Dendritic cell treated with granulocyte-macrophage colony-stimulating factor and Interleukin-4, amounts not matched to agents 40 ng/mL and 50 ng/mL, for 4 days (primary cell): ENCODE measurements around the gene SYNE3.
A peak's percentile ranks its signal among the peaks of the same experiment; 100 is the strongest.

Experiments used
- H3K27ac Mint-ChIP-seq: one replicate; pipeline ENCODE4 v1.8.0; 2022; ENCODE audit warnings: mild to moderate bottlenecking, mixed read lengths
- H3K27me3 Mint-ChIP-seq: one replicate; pipeline ENCODE4 v1.8.0; 2022; ENCODE audit warnings: mild to moderate bottlenecking, mixed read lengths
- H3K36me3 Mint-ChIP-seq: one replicate; pipeline ENCODE4 v1.8.0; 2022; ENCODE audit warnings: low read depth, mixed read lengths
- H3K4me1 Mint-ChIP-seq: one replicate; pipeline ENCODE4 v1.8.0; 2022; ENCODE audit warnings: low read depth, mixed read lengths
- H3K4me3 Mint-ChIP-seq: one replicate; pipeline ENCODE4 v1.8.0; 2022; ENCODE audit warnings: mild to moderate bottlenecking, moderate library complexity, mixed read lengths
- H3K9me3 Mint-ChIP-seq: one replicate; pipeline ENCODE4 v1.8.0; 2022; ENCODE audit warnings: mixed read lengths
- intact Hi-C: fragments of 100-400 bp; cut with micrococcal nuclease; formaldehyde crosslinking; loops from one replicate; pipeline ENCODE4 v1.15.0; 2022

Gene SYNE3

GRCh38 chr14:95524706-95525512, 8.5 kb upstream of the SYNE3 start:
- Mint-ChIP-seq H3K27ac (peak overlapping the region; percentile 34), H3K27me3 (no peaks in the 10 kb centered on the region), H3K9me3 (no peaks in the 10 kb centered on the region), H3K36me3 (peaks cover 2% of the 10 kb centered on the region), H3K4me1 (peaks cover 64% of the 10 kb centered on the region), H3K4me3 (no peak overlapping the region)
- intact Hi-C loops, result loop anchor here (5.0 to 10.0 kb wide), 2 partner anchors 43 to 210 kb away; partner anchors contain the start of gene CLMN

- Mint-ChIP-seq H3K27me3 (no peaks in the 10 kb centered on the region), H3K4me3 (peak overlapping the region; percentile 41), H3K4me1 (peaks cover 74% of the 10 kb centered on the region), H3K27ac (peak overlapping the region; percentile 92), H3K36me3 (no peaks in the 10 kb centered on the region), H3K9me3 (no peaks in the 10 kb centered on the region)
- intact Hi-C loops, result loop anchor here (10.0 kb wide), 1 partner anchor 209 kb away; the partner anchor contains the start of gene CLMN
These were observed 7.5 kb upstream of the SYNE3 start for GRCh38 chr14:95523815-95524448.

DNA sequence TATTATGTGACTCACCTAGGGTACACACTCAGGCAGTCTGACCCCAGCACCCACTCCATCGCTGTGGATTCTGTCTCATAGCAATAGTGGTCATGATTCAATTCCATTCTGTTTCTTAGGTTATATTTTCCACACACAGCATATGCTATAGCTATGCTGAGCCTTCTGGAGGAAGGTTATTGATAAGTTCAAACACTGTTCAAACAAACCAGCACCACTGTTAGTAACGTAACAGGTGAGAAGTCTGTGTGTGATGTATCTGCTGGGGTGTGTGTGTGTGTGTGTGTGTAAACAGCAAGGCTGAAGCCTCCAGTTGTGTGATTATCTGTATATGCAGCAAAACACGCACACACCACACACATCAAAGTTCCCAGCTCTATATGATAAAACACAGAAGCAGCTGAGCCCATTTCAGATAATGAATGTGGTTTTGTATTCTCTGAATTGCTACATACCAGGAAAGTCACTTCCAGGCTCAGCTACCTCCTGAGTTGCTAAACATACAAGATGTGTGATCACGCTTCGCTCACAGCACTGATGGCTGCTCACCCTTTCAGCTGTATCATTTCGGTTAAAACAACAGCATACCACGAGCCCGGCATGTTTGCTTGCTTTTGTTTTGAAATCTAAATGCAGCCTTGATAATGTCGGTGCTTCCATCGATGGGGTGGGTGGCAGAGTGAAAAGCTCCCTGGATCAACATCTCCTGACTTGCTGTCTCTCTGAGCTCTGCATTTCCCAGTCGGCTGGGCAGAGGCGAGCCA, 6.8 kb upstream of the SYNE3 start:
- intact Hi-C loops, result loop anchor here (10.0 kb wide), 1 partner anchor 208 kb away; the partner anchor contains the start of gene CLMN
- Mint-ChIP-seq H3K9me3 (no peaks in the 10 kb centered on the region), H3K4me1 (peaks cover 80% of the 10 kb centered on the region), H3K27me3 (no peaks in the 10 kb centered on the region), H3K27ac (peak overlapping the region; percentile 92), H3K4me3 (peak overlapping the region; percentile 41), H3K36me3 (no peaks in the 10 kb centered on the region)

GRCh38 chr14:95522556-95522955, 6.1 kb upstream of the SYNE3 start:
- Mint-ChIP-seq H3K4me1 (peaks cover 87% of the 10 kb centered on the region), H3K4me3 (no peak overlapping the region), H3K36me3 (no peaks in the 10 kb centered on the region), H3K9me3 (no peaks in the 10 kb centered on the region), H3K27me3 (no peaks in the 10 kb centered on the region), H3K27ac (peak overlapping the region; percentile 92)
- intact Hi-C loops, result loop anchor here (10.0 kb wide), 1 partner anchor 208 kb away; the partner anchor contains the start of gene CLMN

DNA sequence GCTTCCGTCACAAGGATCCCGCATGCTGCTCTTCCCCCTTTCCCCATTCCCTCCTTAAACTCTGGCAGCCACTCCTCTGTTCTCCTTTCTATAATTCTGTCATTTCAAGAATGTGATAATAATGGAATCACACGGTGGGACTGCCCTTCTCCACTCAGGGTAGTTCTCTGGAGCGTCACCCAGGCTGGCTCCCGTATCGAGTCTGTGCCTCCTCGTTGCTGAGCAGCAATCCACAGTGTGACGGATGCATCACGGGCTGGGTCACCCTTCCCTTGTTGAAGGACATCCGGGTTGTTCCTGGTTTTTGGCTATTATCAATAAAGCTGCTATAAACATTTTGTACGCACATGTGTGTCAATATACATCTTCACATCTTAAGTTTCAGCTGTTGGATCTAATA, 5.7 kb upstream of the SYNE3 start:
- H3K36me3 Mint-ChIP-seq, result no peaks in the 10 kb centered on the region
- intact Hi-C loops, result loop anchor here (10.0 kb wide), 1 partner anchor 207 kb away; the partner anchor contains the start of gene CLMN
- H3K9me3 Mint-ChIP-seq, result no peaks in the 10 kb centered on the region
- peak overlapping the region; percentile 92 for H3K27ac Mint-ChIP-seq
- H3K4me1 Mint-ChIP-seq, result peaks cover 87% of the 10 kb centered on the region
- no peaks in the 10 kb centered on the region for H3K27me3 Mint-ChIP-seq
- H3K4me3 Mint-ChIP-seq, result peak overlapping the region; percentile 37

DNA sequence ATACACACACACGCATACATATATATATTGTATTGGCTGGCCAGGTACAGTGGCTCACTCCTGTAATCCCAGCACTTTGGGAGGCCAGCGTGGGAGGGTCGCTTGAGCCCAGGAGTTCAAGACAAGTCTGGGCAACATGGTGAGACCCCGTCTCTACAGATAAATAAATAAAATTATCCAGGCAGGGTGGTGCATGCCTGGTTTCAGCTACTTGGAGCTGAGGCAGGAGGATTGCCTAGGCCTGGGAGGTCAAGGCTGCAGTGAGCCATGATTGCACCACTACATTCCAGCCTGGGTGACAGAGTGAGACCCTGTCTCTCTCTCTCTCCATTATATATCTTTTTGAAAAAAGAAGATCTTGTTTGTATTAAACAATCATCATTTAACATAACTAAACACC, 4.6 kb upstream of the SYNE3 start:
- intact Hi-C loops, result loop anchor here (10.0 kb wide), 1 partner anchor 206 kb away; the partner anchor contains the start of gene CLMN
- no peaks in the 10 kb centered on the region for H3K36me3 Mint-ChIP-seq
- H3K4me1 Mint-ChIP-seq, result peaks cover 82% of the 10 kb centered on the region
- no peaks in the 10 kb centered on the region for H3K27me3 Mint-ChIP-seq
- no peak overlapping the region for H3K27ac Mint-ChIP-seq
- H3K4me3 Mint-ChIP-seq, result no peak overlapping the region
- H3K9me3 Mint-ChIP-seq, result no peaks in the 10 kb centered on the region

GRCh38 chr14:95520346-95520745, 3.9 kb upstream of the SYNE3 start:
- Mint-ChIP-seq H3K9me3 (no peaks in the 10 kb centered on the region), H3K36me3 (no peaks in the 10 kb centered on the region)
- intact Hi-C loops, result loop anchor here (1.0 to 10.0 kb wide), 2 partner anchors 14 to 206 kb away; partner anchors contain the start of gene CLMN

GRCh38 chr14:95519699-95520098, 3.2 kb upstream of the SYNE3 start:
- peak overlapping the region; percentile 91 for H3K27ac Mint-ChIP-seq
- H3K27me3 Mint-ChIP-seq, result no peaks in the 10 kb centered on the region
- peaks cover 6% of the 10 kb centered on the region for H3K36me3 Mint-ChIP-seq
- intact Hi-C loops, result loop anchor here (1.0 to 10.0 kb wide), 3 partner anchors 15 to 845 kb away; partner anchors contain the start of genes ATG2B, CLMN and GSKIP
- peaks cover 78% of the 10 kb centered on the region for H3K4me1 Mint-ChIP-seq
- H3K9me3 Mint-ChIP-seq, result no peaks in the 10 kb centered on the region
- H3K4me3 Mint-ChIP-seq, result peak overlapping the region; percentile 62

More at GRCh38 chr14:95520346-95520745, 3.9 kb upstream of the SYNE3 start:
- H3K27me3 Mint-ChIP-seq, result no peaks in the 10 kb centered on the region
- peak overlapping the region; percentile 62 for H3K4me3 Mint-ChIP-seq
- H3K4me1 Mint-ChIP-seq, result peaks cover 77% of the 10 kb centered on the region
- peak overlapping the region; percentile 91 for H3K27ac Mint-ChIP-seq

GRCh38 chr14:95518045-95518751, 1.7 kb upstream of the SYNE3 start:
- Mint-ChIP-seq H3K36me3 (peaks cover 9% of the 10 kb centered on the region), H3K4me3 (no peak overlapping the region), H3K9me3 (no peaks in the 10 kb centered on the region), H3K4me1 (peaks cover 80% of the 10 kb centered on the region), H3K27ac (peak overlapping the region; percentile 91), H3K27me3 (no peaks in the 10 kb centered on the region)
- intact Hi-C loops, result loop anchor here (10.0 kb wide), 1 partner anchor 847 kb away; the partner anchor contains the start of genes ATG2B and GSKIP

GRCh38 chr14:95515596-95516552, 576 bp downstream of the SYNE3 start:
- Mint-ChIP-seq H3K9me3 (no peaks in the 10 kb centered on the region), H3K36me3 (peaks cover 24% of the 10 kb centered on the region), H3K27ac (peak overlapping the region; percentile 91), H3K4me3 (peak overlapping the region; percentile 82), H3K27me3 (no peaks in the 10 kb centered on the region), H3K4me1 (peaks cover 78% of the 10 kb centered on the region)
- intact Hi-C loops, result loop anchor here (1.0 to 10.0 kb wide), 2 partner anchors 9 to 849 kb away; partner anchors contain the start of genes ATG2B and GSKIP

DNA sequence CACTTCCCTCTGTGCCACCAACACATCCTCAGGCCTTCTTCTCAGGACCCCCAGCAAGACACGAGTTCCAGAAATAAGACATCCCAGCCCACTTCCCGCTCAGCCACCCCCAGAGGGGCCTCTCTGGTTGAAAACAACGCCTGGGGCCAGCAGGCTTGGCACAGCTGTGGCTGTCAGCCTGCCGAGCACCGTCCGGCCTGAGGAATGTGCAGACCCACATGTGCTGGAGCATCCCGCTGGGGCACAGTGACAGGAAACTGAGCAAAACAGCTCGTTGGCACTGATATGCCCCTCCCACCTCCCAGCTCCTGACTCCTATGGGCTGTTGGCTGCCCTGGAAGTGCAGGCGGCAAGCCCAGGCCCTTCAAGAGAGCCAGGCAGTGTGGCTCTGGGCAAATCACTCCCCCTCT, 1.4 kb downstream of the SYNE3 start:
- H3K27ac Mint-ChIP-seq, result peak overlapping the region; percentile 91
- H3K4me1 Mint-ChIP-seq, result peaks cover 80% of the 10 kb centered on the region
- H3K27me3 Mint-ChIP-seq, result no peaks in the 10 kb centered on the region
- H3K9me3 Mint-ChIP-seq, result no peaks in the 10 kb centered on the region
- intact Hi-C loops, result loop anchor here (10.0 kb wide), 1 partner anchor 850 kb away; the partner anchor contains the start of genes ATG2B and GSKIP
- peak overlapping the region; percentile 82 for H3K4me3 Mint-ChIP-seq
- H3K36me3 Mint-ChIP-seq, result peaks cover 32% of the 10 kb centered on the region
